Measurements from ENCODE around the gene NEUROD1.

NEUROD1 gene

DNA sequence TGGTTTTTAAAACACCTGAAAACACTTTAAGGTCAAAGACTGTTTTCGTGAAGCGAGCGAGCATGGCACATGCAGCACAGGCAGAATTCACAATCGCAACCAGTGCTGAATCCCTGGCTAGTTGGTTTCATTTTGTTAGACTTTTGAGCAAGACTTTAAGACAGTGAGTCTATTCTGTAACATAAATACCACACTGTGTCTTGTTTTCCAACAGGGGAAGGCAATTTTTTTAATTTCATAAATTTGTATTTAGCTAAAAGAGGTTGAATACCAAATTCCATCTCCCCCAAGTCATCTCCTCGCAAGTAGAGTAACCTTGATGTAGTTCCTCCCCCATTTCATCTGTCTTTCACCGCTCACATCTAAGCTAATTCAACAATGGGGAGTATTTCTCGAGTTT lies 24.8 kb downstream of the NEUROD1 start:
- TF ChIP-seq CREB1 (IDR thresholded peaks at IDR 0.05; ENCODE audit: low read depth) (no peak), NFIC (IDR thresholded peaks at IDR 0.05) (no peak), TCF12 (IDR thresholded peaks at IDR 0.05; ENCODE audit: low read depth) (no peak), CEBPB (IDR thresholded peaks at IDR 0.05) (no peak), EP300 (IDR thresholded peaks at IDR 0.05; ENCODE audit: borderline replicate concordance) (no peak), ZBTB7A (IDR thresholded peaks at IDR 0.05; ENCODE audit: low read depth) (no peak), TAF1 (IDR thresholded peaks at IDR 0.05; ENCODE audit: low read depth) (no peak), TEAD4 (IDR thresholded peaks at IDR 0.05) (no peak), EGR1 (IDR thresholded peaks at IDR 0.05) (no peak), FOXM1 (IDR thresholded peaks at IDR 0.05; ENCODE audit: borderline replicate concordance, low read depth) (no peak), RAD21 (IDR thresholded peaks at IDR 0.05; ENCODE audit: low read depth) (no peak)
- TF ChIP-seq, protein P1, sequence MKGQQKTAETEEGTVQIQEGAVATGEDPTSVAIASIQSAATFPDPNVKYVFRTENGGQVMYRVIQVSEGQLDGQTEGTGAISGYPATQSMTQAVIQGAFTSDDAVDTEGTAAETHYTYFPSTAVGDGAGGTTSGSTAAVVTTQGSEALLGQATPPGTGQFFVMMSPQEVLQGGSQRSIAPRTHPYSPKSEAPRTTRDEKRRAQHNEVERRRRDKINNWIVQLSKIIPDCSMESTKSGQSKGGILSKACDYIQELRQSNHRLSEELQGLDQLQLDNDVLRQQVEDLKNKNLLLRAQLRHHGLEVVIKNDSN (IDR thresholded peaks at IDR 0.05) = no peak
- TF ChIP-seq, protein P2, sequence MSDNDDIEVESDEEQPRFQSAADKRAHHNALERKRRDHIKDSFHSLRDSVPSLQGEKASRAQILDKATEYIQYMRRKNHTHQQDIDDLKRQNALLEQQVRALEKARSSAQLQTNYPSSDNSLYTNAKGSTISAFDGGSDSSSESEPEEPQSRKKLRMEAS (IDR thresholded peaks at IDR 0.05) = no peak
- TF ChIP-seq, protein P3, sequence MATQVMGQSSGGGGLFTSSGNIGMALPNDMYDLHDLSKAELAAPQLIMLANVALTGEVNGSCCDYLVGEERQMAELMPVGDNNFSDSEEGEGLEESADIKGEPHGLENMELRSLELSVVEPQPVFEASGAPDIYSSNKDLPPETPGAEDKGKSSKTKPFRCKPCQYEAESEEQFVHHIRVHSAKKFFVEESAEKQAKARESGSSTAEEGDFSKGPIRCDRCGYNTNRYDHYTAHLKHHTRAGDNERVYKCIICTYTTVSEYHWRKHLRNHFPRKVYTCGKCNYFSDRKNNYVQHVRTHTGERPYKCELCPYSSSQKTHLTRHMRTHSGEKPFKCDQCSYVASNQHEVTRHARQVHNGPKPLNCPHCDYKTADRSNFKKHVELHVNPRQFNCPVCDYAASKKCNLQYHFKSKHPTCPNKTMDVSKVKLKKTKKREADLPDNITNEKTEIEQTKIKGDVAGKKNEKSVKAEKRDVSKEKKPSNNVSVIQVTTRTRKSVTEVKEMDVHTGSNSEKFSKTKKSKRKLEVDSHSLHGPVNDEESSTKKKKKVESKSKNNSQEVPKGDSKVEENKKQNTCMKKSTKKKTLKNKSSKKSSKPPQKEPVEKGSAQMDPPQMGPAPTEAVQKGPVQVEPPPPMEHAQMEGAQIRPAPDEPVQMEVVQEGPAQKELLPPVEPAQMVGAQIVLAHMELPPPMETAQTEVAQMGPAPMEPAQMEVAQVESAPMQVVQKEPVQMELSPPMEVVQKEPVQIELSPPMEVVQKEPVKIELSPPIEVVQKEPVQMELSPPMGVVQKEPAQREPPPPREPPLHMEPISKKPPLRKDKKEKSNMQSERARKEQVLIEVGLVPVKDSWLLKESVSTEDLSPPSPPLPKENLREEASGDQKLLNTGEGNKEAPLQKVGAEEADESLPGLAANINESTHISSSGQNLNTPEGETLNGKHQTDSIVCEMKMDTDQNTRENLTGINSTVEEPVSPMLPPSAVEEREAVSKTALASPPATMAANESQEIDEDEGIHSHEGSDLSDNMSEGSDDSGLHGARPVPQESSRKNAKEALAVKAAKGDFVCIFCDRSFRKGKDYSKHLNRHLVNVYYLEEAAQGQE (IDR thresholded peaks at IDR 0.05; ENCODE audit: low read depth) = no peak

DNA sequence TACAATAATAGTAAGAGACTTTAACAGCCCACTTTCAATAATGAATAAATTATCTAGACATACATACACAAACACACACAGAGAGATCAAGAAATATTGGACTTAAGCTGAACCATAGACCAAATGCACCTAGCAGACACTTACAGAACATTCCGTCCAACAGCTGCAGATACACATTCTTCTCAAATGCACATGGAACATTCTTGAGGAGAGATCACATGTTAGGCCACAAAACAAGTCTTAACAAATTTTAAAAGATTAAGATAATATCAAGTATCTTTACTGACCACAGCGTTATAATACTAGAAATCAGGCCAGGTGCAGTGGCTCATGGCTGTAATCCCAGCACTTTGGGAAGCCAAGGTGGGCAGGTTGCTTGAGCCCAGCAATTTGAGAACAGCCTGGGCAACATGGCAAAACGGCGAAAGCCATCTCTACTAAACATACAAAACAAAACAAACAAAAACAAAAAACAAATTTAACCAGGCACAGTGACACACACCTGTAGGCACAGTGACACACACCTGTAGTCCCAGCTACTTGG lies 30.8 kb downstream of the NEUROD1 start:
- TF ChIP-seq CEBPB (IDR thresholded peaks at IDR 0.05) (no peak), FOXM1 (IDR thresholded peaks at IDR 0.05; ENCODE audit: borderline replicate concordance, low read depth) (no peak), CREB1 (IDR thresholded peaks at IDR 0.05; ENCODE audit: low read depth) (no peak), ZBTB7A (IDR thresholded peaks at IDR 0.05; ENCODE audit: low read depth) (no peak), EP300 (IDR thresholded peaks at IDR 0.05; ENCODE audit: borderline replicate concordance) (no peak)
- TF ChIP-seq, protein P1 (IDR thresholded peaks at IDR 0.05) = no peak
- TF ChIP-seq, protein P2 (IDR thresholded peaks at IDR 0.05) = no peak
- TF ChIP-seq, protein P3 (IDR thresholded peaks at IDR 0.05; ENCODE audit: low read depth) = no peak

DNA sequence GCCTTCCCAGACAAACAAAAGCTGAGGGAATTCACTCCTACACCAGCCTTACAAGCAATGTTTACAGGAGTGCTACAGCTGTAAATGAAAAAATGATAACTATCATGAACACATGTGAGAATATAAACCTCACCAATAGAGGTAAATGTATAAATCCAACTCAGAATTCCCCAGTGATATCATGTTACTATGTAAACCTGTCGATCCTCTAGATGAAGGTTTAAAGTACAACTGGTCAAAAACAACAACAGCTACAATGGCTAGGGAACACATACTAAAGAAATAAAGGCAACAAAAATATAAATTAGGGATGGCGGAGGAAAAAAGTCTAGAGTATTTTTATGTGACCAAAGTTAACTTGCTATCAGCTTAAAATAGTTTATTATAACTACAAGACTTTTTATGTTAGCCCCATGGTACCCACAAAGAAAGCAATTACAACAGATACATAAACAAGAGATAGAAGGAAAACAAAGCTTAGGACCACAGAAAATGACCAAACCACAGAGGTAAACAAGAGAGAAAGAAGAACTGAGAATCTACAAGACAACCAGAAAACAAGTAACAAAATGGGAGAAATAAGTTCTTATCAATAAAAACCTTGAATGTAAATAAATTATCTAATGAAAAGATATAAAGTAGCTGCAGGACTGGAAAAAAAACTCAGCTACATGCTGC lies 31.7 kb downstream of the NEUROD1 start:
- TF ChIP-seq NFIC (IDR thresholded peaks at IDR 0.05) (no peak), TEAD4 (IDR thresholded peaks at IDR 0.05) (no peak), ZBTB7A (IDR thresholded peaks at IDR 0.05; ENCODE audit: low read depth) (no peak), FOXM1 (IDR thresholded peaks at IDR 0.05; ENCODE audit: borderline replicate concordance, low read depth) (no peak), CEBPB (IDR thresholded peaks at IDR 0.05) (no peak), RAD21 (IDR thresholded peaks at IDR 0.05; ENCODE audit: low read depth) (no peak), YY1 (IDR thresholded peaks at IDR 0.05; ENCODE audit: low read depth) (no peak), TCF12 (IDR thresholded peaks at IDR 0.05; ENCODE audit: low read depth) (no peak), EP300 (IDR thresholded peaks at IDR 0.05; ENCODE audit: borderline replicate concordance) (no peak), EGR1 (IDR thresholded peaks at IDR 0.05) (no peak), TAF1 (IDR thresholded peaks at IDR 0.05; ENCODE audit: low read depth) (no peak), CREB1 (IDR thresholded peaks at IDR 0.05; ENCODE audit: low read depth) (no peak)
- TF ChIP-seq, protein P3 (IDR thresholded peaks at IDR 0.05; ENCODE audit: low read depth) = no peak
- TF ChIP-seq, protein P2 (IDR thresholded peaks at IDR 0.05) = no peak
- TF ChIP-seq, protein P1 (IDR thresholded peaks at IDR 0.05) = no peak
